Stimulated activated CD4-positive, alpha-beta T cell treated with anti-CD3 and anti-CD28 coated beads, Interleukin-12 subunit alpha, Interleukin-12 subunit beta, amount 100 ng/mL, for 24 hours (primary cell): ENCODE results near the gene OR6F1.
"Not testable (repeated sequence)": the region's sequence is repeated elsewhere in the genome, so short reads cannot be mapped to it uniquely, and the experiment has no call there.

Experiments used
- DNase-seq, 2 experiments: peaks; one replicate each; pipeline ENCODE4 v3.0.0-alpha.2; 2020; ENCODE audit warnings: low read depth in 2 of 2

OR6F1 gene

GRCh38 chr1:247716546-247716945 lies at the start of gene OR6F1:
OR6F1 (minus strand) TSS chr1:247716646; CDS start chr1:247712755, 3,891 bp downstream.
- no peak for DNase-seq

- no peak for DNase-seq
Observed at GRCh38 chr1:247760456-247760855, 44.0 kb upstream of the OR6F1 start, which contains the start of gene OR1C1. OR1C1 (minus strand) TSS chr1:247760556; CDS start chr1:247758406, 2,150 bp downstream.

GRCh38 chr1:247754311-247754710 lies 37.9 kb upstream of the OR6F1 start:
- not testable (repeated sequence) for DNase-seq

GRCh38 chr1:247749870-247750269 lies 33.4 kb upstream of the OR6F1 start:
- DNase-seq, result no peak

- no peak for DNase-seq
Observed at GRCh38 chr1:247748041-247748440, 31.6 kb upstream of the OR6F1 start, which contains the start of gene OR14A2. OR14A2 (minus strand) TSS chr1:247748141.

GRCh38 chr1:247747616-247748015 lies 31.2 kb upstream of the OR6F1 start:
- no peak for DNase-seq

GRCh38 chr1:247746391-247746935 lies 30.0 kb upstream of the OR6F1 start:
- no peak for DNase-seq

GRCh38 chr1:247742215-247742760 lies 25.8 kb upstream of the OR6F1 start:
- not testable (repeated sequence) for DNase-seq

- DNase-seq, result no peak
Observed at GRCh38 chr1:247741756-247742155, 25.3 kb upstream of the OR6F1 start.

- DNase-seq, result no peak
Observed at GRCh38 chr1:247740721-247741120, 24.3 kb upstream of the OR6F1 start.

GRCh38 chr1:247738315-247738714 lies 21.9 kb upstream of the OR6F1 start, which contains the start of gene OR14K1:
OR14K1 (plus strand) TSS chr1:247738615; CDS start chr1:247738615, 0 bp downstream.
- DNase-seq, result no peak

- no peak for DNase-seq
Observed at GRCh38 chr1:247721222-247721621, 4.8 kb upstream of the OR6F1 start.

GRCh38 chr1:247713753-247714152 lies 2.7 kb downstream of the OR6F1 start:
- DNase-seq, result no peak

- DNase-seq, result not testable (repeated sequence)
Observed at GRCh38 chr1:247710681-247711080, 5.8 kb downstream of the OR6F1 start.

GRCh38 chr1:247701338-247701737 lies 15.1 kb downstream of the OR6F1 start:
- DNase-seq, result no peak

- peak; percentile 0 to 26 for DNase-seq
Observed at GRCh38 chr1:247681288-247681897, 35.1 kb downstream of the OR6F1 start.

GRCh38 chr1:247680171-247680570 lies 36.3 kb downstream of the OR6F1 start:
- DNase-seq, result no peak

GRCh38 chr1:247679639-247680038 lies 36.8 kb downstream of the OR6F1 start, which contains the start of gene OR13G1:
OR13G1 (minus strand) TSS chr1:247679739; CDS start chr1:247673041, 6,698 bp downstream.
- no peak for DNase-seq

- DNase-seq, result no peak
Observed at GRCh38 chr1:247669225-247669624, 47.2 kb downstream of the OR6F1 start.
